PFSK-1 (cell line): ENCODE data around the gene PPP1R2.

Source experiments
- POLR2AphosphoS5 ChIP-seq: IDR thresholded peaks from 2 replicates; pipeline ENCODE4 v1.6.1; 2012; ENCODE audit warnings: low read depth, mild to moderate bottlenecking, control low read depth, low read length, moderate library complexity
- REST ChIP-seq, 2 experiments: IDR thresholded peaks; 2 replicates each; pipeline versions ENCODE4 v1.6.1 to v1.8.0; 2011 to 2012; ENCODE audit warnings: low read depth in 2 of 2, low read length in 2 of 2, control low read depth in 1 of 2, inconsistent platforms in 1 of 2, mild to moderate bottlenecking in 1 of 2, moderate library complexity in 1 of 2; ENCODE audit not compliant: insufficient read depth in 1 of 2

- TF ChIP-seq POLR2AphosphoS5 (no peak), REST (IDR thresholded peaks at IDR 0.05; ENCODE audit: insufficient read depth in 1 of 2, low read depth in 2 of 2, low read length in 2 of 2) (no peak)
Measured at GRCh38 chr3:195565716-195566115, 22.6 kb upstream of the PPP1R2 start.
